Right lobe of liver (tissue), 4 donors: ENCODE results near the gene FGFR2.

Source experiments
- CTCF ChIP-seq, 4 donors: fragments of 200-600 bp in 3 of 4; fragments of 450-650 bp in 1 of 4; IDR thresholded peaks; one replicate each; pipeline versions ENCODE4 v1.5.1 to v1.8.0; 2016 to 2022; ENCODE audit warnings: antibody characterized with exemption in 4 of 4, mild to moderate bottlenecking in 2 of 4
- POLR2A ChIP-seq: fragments of 450-650 bp; IDR thresholded peaks from one replicate; pipeline ENCODE4 v1.6.1; 2017; ENCODE audit warnings: antibody characterized with exemption, mild to moderate bottlenecking
- donor health status: DM: no; HTN: no; CAD: no.
- donor health status: DM: no; HTN: no; CAD: no.
- donor health status: DM: no; HTN: yes; CAD: no.

DNA sequence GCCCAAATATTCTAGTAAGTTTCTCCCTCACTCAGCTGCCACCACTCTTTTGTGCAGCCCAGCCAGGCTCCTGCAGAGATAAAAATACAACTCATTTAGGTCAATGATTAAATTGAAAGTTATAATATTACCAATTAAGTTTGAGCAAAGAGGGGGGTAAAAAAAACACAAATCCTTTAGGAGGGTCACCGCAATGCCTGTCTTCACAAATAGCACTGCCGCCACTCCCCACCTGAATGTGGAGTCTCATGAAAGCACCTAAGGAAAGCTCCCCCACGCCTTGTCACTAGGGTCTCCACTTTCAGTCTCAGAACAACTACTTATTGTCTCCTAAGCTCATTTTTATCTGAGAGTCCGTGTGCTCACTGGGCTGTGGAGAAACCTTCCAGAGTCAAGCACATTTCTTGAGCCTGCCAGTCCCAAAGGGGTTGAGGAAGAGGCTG is 148.7 kb downstream of the FGFR2 start:
- TF ChIP-seq CTCF (IDR thresholded peaks at IDR 0.05) (no peak), POLR2A (no peak)
